Fibroblast of peridontal ligament (primary cell): ENCODE results near the gene KRTAP10-3.

Experiments
- DNase-seq: peaks from one replicate; pipeline ENCODE4 v3.0.0-alpha.2; 2010; ENCODE audit errors: extremely low read depth

Gene KRTAP10-3

GRCh38 chr21:44517175-44517899, 41.3 kb downstream of the KRTAP10-3 start:
- no peak for DNase-seq

GRCh38 chr21:44516828-44517174, 41.8 kb downstream of the KRTAP10-3 start:
- DNase-seq, result no peak

- no peak for DNase-seq
These were observed 42.3 kb downstream of the KRTAP10-3 start for GRCh38 chr21:44516342-44516741.

GRCh38 chr21:44515359-44516165, 43.0 kb downstream of the KRTAP10-3 start:
- no peak for DNase-seq

GRCh38 chr21:44514746-44515358, 43.7 kb downstream of the KRTAP10-3 start:
- DNase-seq, result no peak

GRCh38 chr21:44514218-44514520, 44.4 kb downstream of the KRTAP10-3 start:
- no peak for DNase-seq

- DNase-seq, result no peak
These were observed 45.0 kb downstream of the KRTAP10-3 start for GRCh38 chr21:44513389-44514217.

GRCh38 chr21:44512496-44513388, 45.9 kb downstream of the KRTAP10-3 start:
- no peak for DNase-seq

GRCh38 chr21:44511938-44512275, 46.7 kb downstream of the KRTAP10-3 start:
- DNase-seq, result no peak

GRCh38 chr21:44511219-44511937, 47.2 kb downstream of the KRTAP10-3 start:
- no peak for DNase-seq

GRCh38 chr21:44510508-44511218, 47.9 kb downstream of the KRTAP10-3 start:
- DNase-seq, result no peak

- DNase-seq, result no peak
These were observed 48.5 kb downstream of the KRTAP10-3 start for GRCh38 chr21:44510109-44510507.

- no peak for DNase-seq
These were observed 49.1 kb downstream of the KRTAP10-3 start for GRCh38 chr21:44509539-44509938.

GRCh38 chr21:44508711-44509445, 49.7 kb downstream of the KRTAP10-3 start:
- DNase-seq, result no peak

- no peak for DNase-seq
These were observed 50.2 kb downstream of the KRTAP10-3 start for GRCh38 chr21:44508426-44508710.
